HFF-Myc (cell line): ENCODE results near the gene SBF1.
"Not testable (repeated sequence)": the region's sequence is repeated elsewhere in the genome, so short reads cannot be mapped to it uniquely, and the experiment has no call there.

Experiments
- DNase-seq: peaks from one replicate; pipeline ENCODE4 v3.0.0-alpha.2; 2011; ENCODE audit warnings: low read depth; ENCODE audit errors: extremely low read depth
- H3K4me3 ChIP-seq: replicated peaks from 2 replicates; pipeline ENCODE4 v1.5.1; 2011; ENCODE audit warnings: low read depth, mild to moderate bottlenecking, control low read depth, low read length
- CTCF ChIP-seq: IDR thresholded peaks from 2 replicates; pipeline ENCODE4 v1.5.1; 2012; ENCODE audit warnings: mild to moderate bottlenecking, low read depth, low read length, control low read depth; ENCODE audit errors: missing control alignments

The SBF1 gene

GRCh38 chr22:50436841-50437341 is 37.9 kb downstream of the SBF1 start:
- no peak for TF ChIP-seq CTCF
- DNase-seq = no peak
- no peak overlapping the region for H3K4me3 ChIP-seq

- no peak for DNase-seq
- no peak for TF ChIP-seq CTCF
- H3K4me3 ChIP-seq = no peak overlapping the region
These were observed 38.6 kb downstream of the SBF1 start for GRCh38 chr22:50436015-50436830.

GRCh38 chr22:50435291-50436014 is 39.4 kb downstream of the SBF1 start:
- no peak for DNase-seq
- TF ChIP-seq CTCF = no peak
- no peak overlapping the region for H3K4me3 ChIP-seq

- no peak for TF ChIP-seq CTCF
- DNase-seq = no peak
- no peak overlapping the region for H3K4me3 ChIP-seq
These were observed 40.0 kb downstream of the SBF1 start for GRCh38 chr22:50434849-50435248.

- DNase-seq, H3K4me3 ChIP-seq: not testable (repeated sequence)
These were observed 41.8 kb downstream of the SBF1 start for GRCh38 chr22:50432877-50433510.

- DNase-seq = no peak
- no peak for TF ChIP-seq CTCF
These were observed 42.5 kb downstream of the SBF1 start for GRCh38 chr22:50432131-50432876.

More at GRCh38 chr22:50432131-50432876, 42.5 kb downstream of the SBF1 start:
- H3K4me3 ChIP-seq = no peak overlapping the region
